ENCODE results near the gene AGPAT3. TPM values are rescaled to one million over a fixed set of nuclear protein-coding genes. Genes with fewer than 3 reads are reported as not detected.
A peak's percentile ranks its signal among the peaks of the same experiment; 100 is the strongest.

The AGPAT3 gene
- total RNA-seq, 1 experiment from 2014 or later = 13.0 TPM

DNA sequence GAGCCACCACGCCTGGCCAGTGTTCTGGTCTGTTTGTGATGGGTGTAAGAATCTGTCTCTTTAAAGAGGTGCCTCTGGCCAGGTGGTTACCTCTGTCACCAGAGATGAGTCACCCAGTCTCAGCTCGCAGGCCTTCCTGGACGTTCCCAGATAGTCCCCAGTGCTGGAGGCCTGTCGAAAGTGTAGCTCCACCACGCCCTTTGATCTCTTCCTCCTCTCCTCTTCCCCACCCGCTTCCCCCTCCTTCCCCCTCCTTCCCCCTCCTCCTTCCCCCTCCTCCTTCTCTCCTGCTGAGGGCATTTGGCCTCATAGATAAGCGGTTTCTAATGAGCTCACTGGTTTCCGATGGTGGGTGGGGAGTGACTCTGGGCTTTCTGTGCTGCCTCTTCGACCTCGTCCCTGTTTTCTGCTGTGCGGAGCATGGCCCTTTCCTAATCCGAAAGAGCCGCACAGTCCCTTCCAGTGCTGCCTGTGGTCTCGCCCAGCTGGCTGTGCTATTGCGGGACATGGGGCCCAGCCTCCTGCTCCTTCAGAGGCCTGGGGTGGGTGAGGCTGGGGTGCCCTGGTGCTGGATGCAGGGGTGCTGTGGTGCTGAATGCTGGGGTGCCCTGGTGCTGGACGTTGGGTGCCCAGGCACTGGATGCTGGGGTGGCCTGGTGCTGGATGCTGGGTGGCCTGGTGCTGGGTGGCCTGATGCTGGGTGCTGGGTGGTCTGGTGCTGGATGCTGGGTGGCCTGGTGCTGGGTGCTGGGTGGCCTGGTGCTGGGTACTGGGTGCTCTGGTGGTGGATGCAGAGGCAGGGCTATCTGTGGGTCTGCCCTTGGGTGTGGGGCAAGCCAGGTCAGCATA is 19.2 kb downstream of the AGPAT3 start:
- Mint-ChIP-seq H3K27me3 (ENCODE audit: low read depth) (no peaks in the 10 kb centered on the region), H3K4me1 (peaks cover 16 to 21% of the 10 kb centered on the region in 2 experiments), H3K9me3 (no peaks in the 10 kb centered on the region), H3K27ac (peak overlapping the region in 1 of 3 experiments; percentile 41; a peak in 2 of 7 replicates), H3K36me3 (ENCODE audit: insufficient read depth in 1 of 3, low read depth in 3 of 3) (no peaks in the 10 kb centered on the region), H3K4me3 (no peak overlapping the region)
- no peak overlapping the region for H4K5ac ChIP-seq (ENCODE audit: insufficient read length, low read depth, low read length)
- no peak overlapping the region for H2BK120ac ChIP-seq (ENCODE audit: low read depth, low read length, poor library complexity, severe bottlenecking)
- WGBS (ENCODE audit: extremely low coverage, insufficient read length, low lambda C conversion rate) = no CpG with 5 or more reads among the region's 16 CpGs
- no peak overlapping the region for H3K27ac ChIP-seq (ENCODE audit: insufficient read length, low read depth, low read length)
- H2BK20ac ChIP-seq (ENCODE audit: low read depth, low read length, poor library complexity, severe bottlenecking) = no peak overlapping the region
- H3T11ph ChIP-seq (ENCODE audit: low read length) = no peak overlapping the region
- peak; percentile 73 for DNase-seq
- H4K91ac ChIP-seq (ENCODE audit: insufficient read length, low read depth, low read length) = no peak overlapping the region
- no peaks in the 10 kb centered on the region for H3K27me3 ChIP-seq (ENCODE audit: insufficient read depth, low read length)
- no peak overlapping the region for H3K23ac ChIP-seq (ENCODE audit: insufficient read length, low read depth, low read length)
- H2BK12ac ChIP-seq (ENCODE audit: insufficient read length, low read depth, low read length) = no peak overlapping the region
- H2BK5ac ChIP-seq (ENCODE audit: insufficient read length, low read length) = no peak overlapping the region
- H4K20me1 ChIP-seq (ENCODE audit: control insufficient read depth, insufficient read depth, insufficient read length) = no peaks in the 10 kb centered on the region
- H3K23me2 ChIP-seq (ENCODE audit: insufficient read length, low read depth, low read length, poor library complexity, severe bottlenecking) = no peaks in the 10 kb centered on the region
- H3K9ac ChIP-seq (ENCODE audit: extremely low read depth, insufficient read length, low read length) = no peak overlapping the region
- H3K9me3 ChIP-seq (ENCODE audit: control insufficient read depth, low read depth, low read length) = no peaks in the 10 kb centered on the region
- no peak overlapping the region for H2BK15ac ChIP-seq (ENCODE audit: low read depth, low read length)
- 0 out of 2 replicates have a peak overlapping the region, but pooled peaks have one; percentile 49 for H3K14ac ChIP-seq (ENCODE audit: insufficient read depth, low read length)
- H2AK5ac ChIP-seq (ENCODE audit: insufficient read length, low read length) = no peak overlapping the region
- no peak overlapping the region for H2AFZ ChIP-seq (ENCODE audit: low read length)
- H3K4me1 ChIP-seq (ENCODE audit: insufficient read depth, low read length) = peaks cover 2% of the 10 kb centered on the region; the same call in 1 of the 2 replicates
- H4K8ac ChIP-seq (replicated peaks; ENCODE audit: insufficient read length, low read depth, low read length) = no peak overlapping the region
- no peak overlapping the region for H3K56ac ChIP-seq (ENCODE audit: insufficient read length, low read depth, low read length)
- H3K4me2 ChIP-seq (ENCODE audit: insufficient read depth, insufficient read length, low read length) = no peak overlapping the region
- H3K18ac ChIP-seq (ENCODE audit: insufficient read length, low read depth, low read length) = peak overlapping the region; percentile 12
- no peak overlapping the region for H3K4ac ChIP-seq (ENCODE audit: low read depth, low read length)
- TF ChIP-seq, protein P1, sequence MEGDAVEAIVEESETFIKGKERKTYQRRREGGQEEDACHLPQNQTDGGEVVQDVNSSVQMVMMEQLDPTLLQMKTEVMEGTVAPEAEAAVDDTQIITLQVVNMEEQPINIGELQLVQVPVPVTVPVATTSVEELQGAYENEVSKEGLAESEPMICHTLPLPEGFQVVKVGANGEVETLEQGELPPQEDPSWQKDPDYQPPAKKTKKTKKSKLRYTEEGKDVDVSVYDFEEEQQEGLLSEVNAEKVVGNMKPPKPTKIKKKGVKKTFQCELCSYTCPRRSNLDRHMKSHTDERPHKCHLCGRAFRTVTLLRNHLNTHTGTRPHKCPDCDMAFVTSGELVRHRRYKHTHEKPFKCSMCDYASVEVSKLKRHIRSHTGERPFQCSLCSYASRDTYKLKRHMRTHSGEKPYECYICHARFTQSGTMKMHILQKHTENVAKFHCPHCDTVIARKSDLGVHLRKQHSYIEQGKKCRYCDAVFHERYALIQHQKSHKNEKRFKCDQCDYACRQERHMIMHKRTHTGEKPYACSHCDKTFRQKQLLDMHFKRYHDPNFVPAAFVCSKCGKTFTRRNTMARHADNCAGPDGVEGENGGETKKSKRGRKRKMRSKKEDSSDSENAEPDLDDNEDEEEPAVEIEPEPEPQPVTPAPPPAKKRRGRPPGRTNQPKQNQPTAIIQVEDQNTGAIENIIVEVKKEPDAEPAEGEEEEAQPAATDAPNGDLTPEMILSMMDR (conservative IDR thresholded peaks at IDR 0.05) = no peak
- H3K79me2 ChIP-seq (ENCODE audit: insufficient read depth, low read length) = no peaks in the 10 kb centered on the region
- no peaks in the 10 kb centered on the region for H3K79me1 ChIP-seq (ENCODE audit: insufficient read depth, low read depth, low read length, poor library complexity, severe bottlenecking)
